Osteocyte (in vitro differentiated cells): ENCODE results near the gene DIAPH1. TPM values are rescaled to one million over a fixed set of nuclear protein-coding genes. Genes with fewer than 3 reads are reported as not detected.
"Not testable (repeated sequence)": the region's sequence is repeated elsewhere in the genome, so short reads cannot be mapped to it uniquely, and the experiment has no call there.

Experiments used
- DNase-seq: peaks from one replicate; pipeline ENCODE4 v3.0.0; 2021; ENCODE audit warnings: mixed read lengths; ENCODE audit not compliant: unreplicated experiment; ENCODE audit errors: extremely low spot score
- H3K27ac Mint-ChIP-seq: one replicate; pipeline ENCODE4 v1.8.0; 2021; ENCODE audit warnings: mild to moderate bottlenecking, mixed read lengths; ENCODE audit not compliant: unreplicated experiment
- H3K27me3 Mint-ChIP-seq: one replicate; pipeline ENCODE4 v1.8.0; 2021; ENCODE audit warnings: mixed read lengths; ENCODE audit not compliant: unreplicated experiment
- H3K36me3 Mint-ChIP-seq: one replicate; pipeline ENCODE4 v1.8.0; 2021; ENCODE audit warnings: mixed read lengths; ENCODE audit not compliant: unreplicated experiment
- H3K4me1 Mint-ChIP-seq: one replicate; pipeline ENCODE4 v1.8.0; 2021; ENCODE audit warnings: mixed read lengths; ENCODE audit not compliant: unreplicated experiment
- H3K4me3 Mint-ChIP-seq: one replicate; pipeline ENCODE4 v1.8.0; 2021; ENCODE audit warnings: mild to moderate bottlenecking, moderate library complexity, mixed read lengths; ENCODE audit not compliant: unreplicated experiment
- H3K9me3 Mint-ChIP-seq: one replicate; pipeline ENCODE4 v1.8.0; 2021; ENCODE audit warnings: mixed read lengths; ENCODE audit not compliant: unreplicated experiment
- total RNA-seq: library from RNA; stranded (reverse); gene quantifications from 2 replicates; pipeline ENCODE4 v1.2.1, GENCODE V29; 2021
- TF ChIP-seq, protein P1 (sequence below): fragments of 200-600 bp; sonication (generic); IDR thresholded peaks from 2 replicates; pipeline ENCODE4 v1.5.0; 2021; ENCODE audit warnings: antibody characterized with exemption, mild to moderate bottlenecking, moderate library complexity

The DIAPH1 gene
- total RNA-seq, 1 donor from 2014 or later: 50.9 TPM

DNA sequence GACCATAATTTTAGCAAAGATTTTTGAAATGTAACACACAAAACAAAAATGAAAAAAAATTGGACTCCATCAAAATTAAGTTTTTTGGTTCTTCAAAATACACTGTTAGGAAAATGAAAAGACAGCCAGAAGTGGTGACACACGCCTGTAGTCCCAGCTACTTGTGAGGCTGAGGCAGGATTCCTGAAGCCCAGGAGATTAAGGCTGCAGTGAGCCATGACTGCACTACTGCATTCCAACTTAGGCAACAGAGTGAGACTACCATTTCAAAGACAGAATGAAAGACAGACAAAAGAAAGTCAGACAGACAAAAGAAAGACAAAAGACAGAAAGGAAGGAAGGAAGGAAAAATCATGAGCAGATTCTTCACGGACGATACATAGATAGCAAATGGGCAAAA lies 7.5 kb downstream of the DIAPH1 start:
- DNase-seq: no peak
- TF ChIP-seq, protein P1, sequence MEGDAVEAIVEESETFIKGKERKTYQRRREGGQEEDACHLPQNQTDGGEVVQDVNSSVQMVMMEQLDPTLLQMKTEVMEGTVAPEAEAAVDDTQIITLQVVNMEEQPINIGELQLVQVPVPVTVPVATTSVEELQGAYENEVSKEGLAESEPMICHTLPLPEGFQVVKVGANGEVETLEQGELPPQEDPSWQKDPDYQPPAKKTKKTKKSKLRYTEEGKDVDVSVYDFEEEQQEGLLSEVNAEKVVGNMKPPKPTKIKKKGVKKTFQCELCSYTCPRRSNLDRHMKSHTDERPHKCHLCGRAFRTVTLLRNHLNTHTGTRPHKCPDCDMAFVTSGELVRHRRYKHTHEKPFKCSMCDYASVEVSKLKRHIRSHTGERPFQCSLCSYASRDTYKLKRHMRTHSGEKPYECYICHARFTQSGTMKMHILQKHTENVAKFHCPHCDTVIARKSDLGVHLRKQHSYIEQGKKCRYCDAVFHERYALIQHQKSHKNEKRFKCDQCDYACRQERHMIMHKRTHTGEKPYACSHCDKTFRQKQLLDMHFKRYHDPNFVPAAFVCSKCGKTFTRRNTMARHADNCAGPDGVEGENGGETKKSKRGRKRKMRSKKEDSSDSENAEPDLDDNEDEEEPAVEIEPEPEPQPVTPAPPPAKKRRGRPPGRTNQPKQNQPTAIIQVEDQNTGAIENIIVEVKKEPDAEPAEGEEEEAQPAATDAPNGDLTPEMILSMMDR: no peak
- Mint-ChIP-seq H3K27ac (no peak overlapping the region), H3K9me3 (no peaks in the 10 kb centered on the region), H3K4me3 (no peak overlapping the region), H3K27me3 (no peaks in the 10 kb centered on the region), H3K36me3 (peaks cover 9% of the 10 kb centered on the region), H3K4me1 (peaks cover 11% of the 10 kb centered on the region)

DNA sequence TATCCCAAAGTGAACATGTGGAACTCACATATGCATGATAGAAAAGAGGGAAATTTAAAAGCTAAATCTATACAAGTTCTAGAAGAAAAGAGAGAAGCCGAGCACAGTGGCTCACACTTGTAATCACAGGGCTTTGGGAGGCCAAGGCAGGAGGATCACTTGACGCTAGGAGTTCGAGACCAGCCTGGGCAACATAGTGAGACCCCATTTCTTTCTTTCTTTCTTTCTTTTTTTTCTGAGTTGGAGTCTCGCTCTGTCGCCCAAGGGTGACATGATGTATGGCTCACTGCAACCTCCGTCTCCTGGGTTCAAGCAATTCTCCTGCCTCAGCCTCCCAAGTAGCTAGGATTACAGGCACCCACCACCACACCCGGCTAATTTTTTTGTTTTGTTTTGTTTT lies 8.9 kb downstream of the DIAPH1 start:
- DNase-seq, H3K27ac Mint-ChIP-seq, H3K4me3 Mint-ChIP-seq, H3K27me3 Mint-ChIP-seq, H3K9me3 Mint-ChIP-seq, H3K36me3 Mint-ChIP-seq: not testable (repeated sequence)
- peaks cover 16% of the 10 kb centered on the region for H3K4me1 Mint-ChIP-seq

DNA sequence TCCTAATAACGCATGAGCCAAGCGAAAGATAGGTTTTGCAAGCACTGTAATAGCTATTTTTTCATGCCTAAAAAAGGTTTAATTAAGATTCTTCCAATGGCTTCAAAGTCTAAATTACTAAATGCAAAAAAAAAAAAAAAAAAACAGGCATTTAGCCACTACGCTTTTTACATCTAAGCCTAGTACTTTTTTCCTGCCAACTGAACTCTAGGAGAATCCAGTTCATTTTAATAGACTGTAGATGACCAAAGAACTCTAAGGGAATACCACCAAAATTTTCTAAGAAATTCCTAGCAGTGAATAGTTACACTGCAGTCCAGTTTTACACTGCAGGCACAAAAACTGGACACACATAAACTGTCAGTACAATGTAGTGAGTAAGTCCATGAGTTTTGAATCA lies 9.8 kb downstream of the DIAPH1 start:
- no peaks in the 10 kb centered on the region for H3K9me3 Mint-ChIP-seq
- peaks cover 24% of the 10 kb centered on the region for H3K4me1 Mint-ChIP-seq
- no peaks in the 10 kb centered on the region for H3K27me3 Mint-ChIP-seq
- no peak for DNase-seq
- H3K36me3 Mint-ChIP-seq: peaks cover 9% of the 10 kb centered on the region
- no peak overlapping the region for H3K27ac Mint-ChIP-seq
- TF ChIP-seq, protein P1: no peak
- no peak overlapping the region for H3K4me3 Mint-ChIP-seq

DNA sequence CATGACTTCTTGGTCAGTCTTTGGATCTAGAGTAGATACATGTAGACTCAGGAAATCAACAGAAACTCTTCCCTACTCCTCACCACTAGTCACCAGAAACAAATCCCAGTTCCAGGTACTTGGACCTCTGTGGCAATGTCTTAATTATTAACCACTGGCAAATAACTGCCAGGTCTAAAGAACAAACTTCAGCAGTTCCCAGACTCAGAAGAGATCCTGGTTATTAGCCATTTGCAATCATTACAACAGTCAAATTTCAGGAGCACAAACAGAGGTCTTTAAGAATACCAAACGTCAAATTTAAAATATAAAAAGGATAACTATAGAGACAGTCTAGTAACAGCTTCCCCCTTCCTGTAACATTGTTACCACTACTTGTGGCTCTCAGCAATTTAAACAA lies 10.2 kb downstream of the DIAPH1 start:
- no peak for DNase-seq
- Mint-ChIP-seq H3K4me1 (peaks cover 29% of the 10 kb centered on the region), H3K27me3 (no peaks in the 10 kb centered on the region), H3K4me3 (no peak overlapping the region), H3K9me3 (no peaks in the 10 kb centered on the region), H3K27ac (no peak overlapping the region), H3K36me3 (peaks cover 9% of the 10 kb centered on the region)
- TF ChIP-seq, protein P1: no peak

DNA sequence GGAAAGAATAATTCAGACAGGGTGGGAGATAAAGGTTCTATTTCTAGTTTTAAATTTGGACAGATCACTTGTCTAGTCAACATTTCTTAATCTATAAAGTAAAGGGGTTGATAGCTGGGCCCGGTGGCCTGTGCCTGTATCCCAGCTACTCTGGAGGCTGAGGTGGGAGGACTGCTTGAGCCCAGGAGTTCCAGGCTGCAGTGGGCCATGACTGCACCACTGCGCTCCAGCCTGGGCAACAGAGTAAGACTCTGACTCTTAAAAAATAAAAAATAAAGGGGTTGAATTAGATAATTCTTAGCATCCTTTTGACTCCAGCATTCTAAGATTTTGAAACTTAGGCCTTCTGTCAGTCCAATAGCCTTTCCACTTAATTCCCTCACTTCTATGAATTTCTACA lies 10.8 kb downstream of the DIAPH1 start:
- H3K4me3 Mint-ChIP-seq: no peak overlapping the region
- no peaks in the 10 kb centered on the region for H3K9me3 Mint-ChIP-seq
- H3K36me3 Mint-ChIP-seq: peaks cover 9% of the 10 kb centered on the region
- no peak overlapping the region for H3K27ac Mint-ChIP-seq
- peaks cover 29% of the 10 kb centered on the region for H3K4me1 Mint-ChIP-seq
- DNase-seq: no peak
- TF ChIP-seq, protein P1: no peak
- H3K27me3 Mint-ChIP-seq: no peaks in the 10 kb centered on the region
